ENCODE measurements around the gene GNAQ.

GNAQ gene

GRCh38 chr9:77951369-77951768 is 80.2 kb downstream of the GNAQ start:
- no peak for TF ChIP-seq REST (IDR thresholded peaks at IDR 0.05; ENCODE audit: insufficient read depth in 1 of 2, low read depth in 2 of 2, low read length in 2 of 2)
- TF ChIP-seq POLR2AphosphoS5 (IDR thresholded peaks at IDR 0.05; ENCODE audit: low read depth, low read length): no peak
- no peak for TF ChIP-seq TAF1 (IDR thresholded peaks at IDR 0.05; ENCODE audit: borderline replicate concordance, insufficient read depth, low read length)
- TF ChIP-seq SIN3A (IDR thresholded peaks at IDR 0.05; ENCODE audit: borderline replicate concordance, insufficient read depth, low read length): no peak
- no peak for TF ChIP-seq FOXP2 (optimal IDR thresholded peaks at IDR 0.05; ENCODE audit: borderline replicate concordance, extremely low read depth, extremely low read length, insufficient read depth)

GRCh38 chr9:77949751-77950436 is 81.7 kb downstream of the GNAQ start:
- TF ChIP-seq SIN3A (IDR thresholded peaks at IDR 0.05; ENCODE audit: borderline replicate concordance, insufficient read depth, low read length) (no peak), FOXP2 (optimal IDR thresholded peaks at IDR 0.05; ENCODE audit: borderline replicate concordance, extremely low read depth, extremely low read length, insufficient read depth) (no peak), REST (IDR thresholded peaks at IDR 0.05; ENCODE audit: insufficient read depth in 1 of 2, low read depth in 2 of 2, low read length in 2 of 2) (no peak), POLR2AphosphoS5 (IDR thresholded peaks at IDR 0.05; ENCODE audit: low read depth, low read length) (no peak), TAF1 (IDR thresholded peaks at IDR 0.05; ENCODE audit: borderline replicate concordance, insufficient read depth, low read length) (no peak)

GRCh38 chr9:77947651-77948050 is 84.0 kb downstream of the GNAQ start:
- TF ChIP-seq REST (IDR thresholded peaks at IDR 0.05; ENCODE audit: insufficient read depth in 1 of 2, low read depth in 2 of 2, low read length in 2 of 2) (no peak), SIN3A (IDR thresholded peaks at IDR 0.05; ENCODE audit: borderline replicate concordance, insufficient read depth, low read length) (no peak), TAF1 (IDR thresholded peaks at IDR 0.05; ENCODE audit: borderline replicate concordance, insufficient read depth, low read length) (no peak), FOXP2 (optimal IDR thresholded peaks at IDR 0.05; ENCODE audit: borderline replicate concordance, extremely low read depth, extremely low read length, insufficient read depth) (no peak), POLR2AphosphoS5 (IDR thresholded peaks at IDR 0.05; ENCODE audit: low read depth, low read length) (no peak)

- TF ChIP-seq REST (IDR thresholded peaks at IDR 0.05; ENCODE audit: insufficient read depth in 1 of 2, low read depth in 2 of 2, low read length in 2 of 2) (no peak), TAF1 (IDR thresholded peaks at IDR 0.05; ENCODE audit: borderline replicate concordance, insufficient read depth, low read length) (no peak), SIN3A (IDR thresholded peaks at IDR 0.05; ENCODE audit: borderline replicate concordance, insufficient read depth, low read length) (no peak)
These were observed 84.5 kb downstream of the GNAQ start for GRCh38 chr9:77946969-77947620.

Data from PFSK-1 (cell line).